Stimulated activated CD4-positive, alpha-beta T cell treated with anti-CD3 and anti-CD28 coated beads, Interleukin-1b, Interleukin-23, amount 100 ng/mL, for 48 hours (primary cell): ENCODE results near the gene HOXC9.

Experiments
- DNase-seq: peaks from one replicate; pipeline ENCODE4 v3.0.0-alpha.2; 2020

Gene HOXC9

GRCh38 chr12:54000116-54001114 lies at the start of gene HOXC9:
TSS of gene HOXC9 (plus strand) at chr12:54000161. CDS start at chr12:54000189, 28 bp downstream.
- DNase-seq = no peak

GRCh38 chr12:53950437-53950773 lies 49.6 kb upstream of the HOXC9 start:
- DNase-seq = no peak

GRCh38 chr12:53950789-53951576 lies 49.0 kb upstream of the HOXC9 start:
- no peak for DNase-seq

GRCh38 chr12:53951577-53952334 lies 48.2 kb upstream of the HOXC9 start:
- DNase-seq = no peak

- no peak for DNase-seq
Measured at GRCh38 chr12:53952335-53952694, 47.6 kb upstream of the HOXC9 start.

- DNase-seq = no peak
Measured at GRCh38 chr12:53952871-53953734, 46.9 kb upstream of the HOXC9 start.

- DNase-seq = no peak
Measured at GRCh38 chr12:53953831-53954693, 45.9 kb upstream of the HOXC9 start.

GRCh38 chr12:53954694-53955035 lies 45.3 kb upstream of the HOXC9 start, which contains the start of gene HOXC12:
TSS of gene HOXC12 (plus strand) at chr12:53954903. CDS start at chr12:53954930, 27 bp downstream.
- DNase-seq = no peak

- DNase-seq = no peak
Measured at GRCh38 chr12:53955036-53955775, 44.8 kb upstream of the HOXC9 start.

GRCh38 chr12:53955776-53956250 lies 44.1 kb upstream of the HOXC9 start:
- DNase-seq = no peak

GRCh38 chr12:53956251-53956887 lies 43.6 kb upstream of the HOXC9 start:
- no peak for DNase-seq

GRCh38 chr12:53956914-53957536 lies 42.9 kb upstream of the HOXC9 start:
- DNase-seq = no peak

GRCh38 chr12:53958128-53958527 lies 41.8 kb upstream of the HOXC9 start:
- DNase-seq = no peak

- no peak for DNase-seq
Measured at GRCh38 chr12:53959314-53959713, 40.6 kb upstream of the HOXC9 start.

GRCh38 chr12:53960187-53961024 lies 39.6 kb upstream of the HOXC9 start:
- DNase-seq = no peak

- DNase-seq = no peak
Measured at GRCh38 chr12:53961025-53961761, 38.8 kb upstream of the HOXC9 start.

GRCh38 chr12:53963005-53963404 lies 37.0 kb upstream of the HOXC9 start:
- DNase-seq = no peak
